ENCODE measurements around the gene PAIP1. TPM values are rescaled to one million over a fixed set of nuclear protein-coding genes. Genes with fewer than 3 reads are reported as not detected.

Gene PAIP1
- total and polyA plus RNA-seq, 8 donors: 3.8 to 93.6 (median 50.8) TPM

- no peak for DNase-seq
- H3K9me3 ChIP-seq: no peaks in the 10 kb centered on the region
- no peaks in the 10 kb centered on the region for H3K4me1 ChIP-seq
- peaks cover 0 to 9% (median 0%) of the 10 kb centered on the region in 4 donors for H3K36me3 ChIP-seq
- no peak overlapping the region for H3K27ac ChIP-seq
- no peaks in the 10 kb centered on the region for H3K27me3 ChIP-seq
- TF ChIP-seq POLR2A (IDR thresholded peaks at IDR 0.05): no peak
- no peak for TF ChIP-seq EP300 (IDR thresholded peaks at IDR 0.05)
- no peak for TF ChIP-seq POLR2AphosphoS5 (IDR thresholded peaks at IDR 0.05)
- TF ChIP-seq CTCF (IDR thresholded peaks at IDR 0.05): no peak
- no peak overlapping the region for H3K4me3 ChIP-seq
- intact Hi-C loops (cut with DNase I; ENCODE audit: low total_unique reads): no loop called here
These were observed 33.8 kb upstream of the PAIP1 start for GRCh38 chr5:43590700-43591099.

GRCh38 chr5:43589310-43589709, 32.4 kb upstream of the PAIP1 start:
- WGBS, 5 donors: 77 to 85% (median 79%) methylated on average over 1 of the region's 1 CpG
- intact Hi-C loops (cut with DNase I; ENCODE audit: low total_unique reads): no loop called here
- Histone ChIP-seq H3K36me3 (peaks cover 0 to 9% (median 0%) of the 10 kb centered on the region in 4 donors), H3K27ac (no peak overlapping the region), H3K27me3 (no peaks in the 10 kb centered on the region), H3K9me3 (no peaks in the 10 kb centered on the region), H3K4me3 (no peak overlapping the region), H3K4me1 (no peaks in the 10 kb centered on the region)
- TF ChIP-seq POLR2AphosphoS5 (IDR thresholded peaks at IDR 0.05) (no peak), POLR2A (IDR thresholded peaks at IDR 0.05) (no peak), EP300 (IDR thresholded peaks at IDR 0.05) (no peak), CTCF (IDR thresholded peaks at IDR 0.05) (no peak)
- no peak for DNase-seq

DNA sequence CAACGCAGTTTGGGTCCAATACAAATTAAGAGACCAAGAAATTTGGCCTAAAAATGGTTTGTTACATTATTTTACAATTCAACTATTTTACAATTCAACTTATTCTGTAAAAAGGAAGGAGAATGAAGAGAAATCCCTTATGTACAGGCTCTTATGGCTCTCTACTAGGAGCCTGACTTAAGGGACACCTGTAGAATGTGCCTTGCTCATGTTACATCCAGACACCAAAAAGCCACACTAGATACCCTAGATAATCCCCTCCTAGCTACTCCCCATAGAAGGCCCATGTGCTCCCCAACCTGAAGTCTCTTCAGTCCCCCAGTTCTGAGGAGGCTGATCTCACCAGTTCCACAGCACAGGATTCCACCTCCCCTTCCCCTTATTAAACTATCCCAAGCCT, 32.0 kb upstream of the PAIP1 start:
- no peak overlapping the region for H3K4me3 ChIP-seq
- no peak for DNase-seq
- no peak overlapping the region for H3K27ac ChIP-seq
- peaks cover 0 to 9% (median 0%) of the 10 kb centered on the region in 4 donors for H3K36me3 ChIP-seq
- no peaks in the 10 kb centered on the region for H3K4me1 ChIP-seq
- no peaks in the 10 kb centered on the region for H3K27me3 ChIP-seq
- WGBS, 5 donors: 0 to 57% (median 43%) methylated on average over 1 of the region's 1 CpG
- no peaks in the 10 kb centered on the region for H3K9me3 ChIP-seq
- no peak for TF ChIP-seq POLR2AphosphoS5 (IDR thresholded peaks at IDR 0.05)
- TF ChIP-seq EP300 (IDR thresholded peaks at IDR 0.05): no peak
- no peak for TF ChIP-seq CTCF (IDR thresholded peaks at IDR 0.05)
- TF ChIP-seq POLR2A (IDR thresholded peaks at IDR 0.05): no peak
- intact Hi-C loops (cut with DNase I; ENCODE audit: low total_unique reads): no loop called here

DNA sequence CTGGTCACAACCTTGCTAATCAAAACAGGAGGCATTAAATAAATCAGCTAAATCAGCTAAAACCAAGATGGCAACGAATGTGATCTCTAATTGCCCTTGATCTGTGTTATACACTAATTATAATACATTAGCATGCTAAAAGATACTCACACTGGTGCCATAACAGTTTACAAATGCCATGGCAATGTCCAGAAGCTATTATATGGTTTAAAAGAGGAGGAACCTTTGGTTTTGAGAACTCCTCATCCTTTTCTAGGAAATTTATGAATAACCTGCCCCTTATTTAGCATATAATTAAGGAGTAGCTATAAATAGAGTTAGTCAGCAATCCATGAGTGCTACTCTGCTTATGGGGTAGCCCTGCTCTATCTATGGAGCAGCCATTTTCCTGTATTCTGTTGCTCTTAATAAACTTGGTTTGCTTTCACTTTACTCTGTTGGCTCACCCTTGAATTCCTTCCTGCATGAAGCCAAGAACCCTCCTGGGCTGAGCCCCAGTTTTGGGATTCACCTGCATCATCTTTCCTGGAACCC, 27.4 kb upstream of the PAIP1 start:
- no peaks in the 10 kb centered on the region for H3K27me3 ChIP-seq
- H3K4me3 ChIP-seq: no peak overlapping the region
- H3K36me3 ChIP-seq: peaks cover 0 to 5% (median 0%) of the 10 kb centered on the region in 4 donors
- H3K4me1 ChIP-seq: peaks cover 0 to 9% (median 0%) of the 10 kb centered on the region in 4 donors
- H3K9me3 ChIP-seq: no peaks in the 10 kb centered on the region
- H3K27ac ChIP-seq: no peak overlapping the region
- 84 to 93% (median 88%) methylated on average over 1 of the region's 1 CpG for WGBS, 5 donors
- intact Hi-C loops (cut with DNase I; ENCODE audit: low total_unique reads): no loop called here
- no peak for DNase-seq
- no peak for TF ChIP-seq EP300 (IDR thresholded peaks at IDR 0.05)
- TF ChIP-seq CTCF (IDR thresholded peaks at IDR 0.05): no peak
- TF ChIP-seq POLR2AphosphoS5 (IDR thresholded peaks at IDR 0.05): no peak
- no peak for TF ChIP-seq POLR2A (IDR thresholded peaks at IDR 0.05)

Data from stomach (tissue), 9 donors.